ENCODE results near the gene ZXDC.

The ZXDC gene

GRCh38 chr3:126433105-126433430 lies 42.6 kb downstream of the ZXDC start:
- H3K27ac ChIP-seq, result peak overlapping the region; percentile 55
- H3K4me3 ChIP-seq, result no peak overlapping the region
- no peak for TF ChIP-seq EZH2 (IDR thresholded peaks at IDR 0.05)
- no peak for TF ChIP-seq POLR2AphosphoS5 (IDR thresholded peaks at IDR 0.05; ENCODE audit: borderline replicate concordance, low read depth, low read length)
- no peak for TF ChIP-seq FOXP2 (optimal IDR thresholded peaks at IDR 0.05; ENCODE audit: control extremely low read depth, extremely low read length, insufficient read depth)
- H3K9me3 ChIP-seq (ENCODE audit: low read depth, low read length), result no peaks in the 10 kb centered on the region
- peaks cover 25% of the 10 kb centered on the region for H3K36me3 ChIP-seq (ENCODE audit: insufficient read depth, low read length)
- DNase-seq (ENCODE audit: low read depth, low spot score), result no peak
- H3K9ac ChIP-seq (ENCODE audit: insufficient read length), result no peak overlapping the region

DNA sequence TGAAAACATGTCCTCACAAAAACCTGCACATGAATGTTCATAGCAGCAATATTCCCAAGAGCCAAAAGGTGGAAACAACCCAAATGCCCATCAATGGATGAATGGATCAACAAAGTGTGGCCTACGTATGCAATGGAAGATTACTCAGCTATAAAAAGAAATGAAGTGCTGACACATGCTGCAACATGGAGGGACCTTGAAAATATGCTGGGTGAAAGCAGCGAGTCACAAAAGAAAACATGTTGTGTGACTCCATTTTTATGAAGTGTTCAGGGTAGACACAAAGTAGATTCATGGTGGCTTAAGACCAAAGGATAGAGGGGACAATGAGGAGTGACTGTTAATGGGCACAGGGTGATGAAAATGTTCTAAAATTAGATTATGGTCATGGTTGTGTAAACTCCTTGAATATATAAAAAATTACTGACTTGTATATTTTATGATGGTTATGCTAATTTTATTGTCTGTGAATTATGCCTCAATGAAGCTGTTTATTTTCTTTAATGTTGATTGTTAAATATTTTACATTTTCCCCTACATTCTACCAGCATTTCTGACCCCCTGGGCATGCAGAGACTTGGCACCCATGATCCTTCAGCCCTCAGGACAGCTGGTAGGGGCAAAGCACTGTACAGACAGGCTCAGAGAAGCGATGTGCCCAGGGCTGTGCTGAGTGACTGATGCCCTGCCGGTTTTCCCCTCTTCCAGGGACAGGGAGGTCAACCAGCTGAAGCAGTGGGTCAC lies 43.2 kb downstream of the ZXDC start:
- no peaks in the 10 kb centered on the region for H3K9me3 ChIP-seq (ENCODE audit: low read depth, low read length)
- H3K9ac ChIP-seq (ENCODE audit: insufficient read length), result no peak overlapping the region
- no peak for TF ChIP-seq EZH2 (IDR thresholded peaks at IDR 0.05)
- peaks cover 20% of the 10 kb centered on the region for H3K36me3 ChIP-seq (ENCODE audit: insufficient read depth, low read length)
- H3K4me3 ChIP-seq, result no peak overlapping the region
- no peak for DNase-seq (ENCODE audit: low read depth, low spot score)
- peak overlapping the region; percentile 55 for H3K27ac ChIP-seq

DNA sequence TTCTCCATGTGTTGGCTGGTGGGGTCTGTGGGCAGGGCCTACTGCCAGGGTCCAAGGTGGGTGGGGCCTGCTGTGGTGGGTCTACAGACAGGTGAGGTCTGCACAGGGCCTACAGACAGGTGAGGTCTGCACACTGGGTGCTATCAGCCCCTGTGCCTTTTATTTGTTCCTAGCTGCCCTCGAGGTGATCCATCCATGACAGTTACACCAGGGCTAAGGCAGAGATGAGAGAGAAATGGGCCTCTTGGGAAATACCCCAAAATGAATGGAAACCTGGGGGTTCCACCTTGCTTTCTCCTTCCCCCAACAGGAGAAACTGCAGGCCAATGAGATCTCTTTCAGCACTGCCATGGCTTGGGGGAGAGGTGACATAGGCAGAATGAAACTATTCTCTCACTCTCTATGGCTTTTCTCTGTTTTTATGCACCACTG lies 44.6 kb downstream of the ZXDC start:
- Histone ChIP-seq H3K36me3 (ENCODE audit: insufficient read depth, low read length) (peaks cover 7% of the 10 kb centered on the region; the same call in 1 of the 2 replicates), H3K4me3 (no peak overlapping the region), H3K9me3 (ENCODE audit: low read depth, low read length) (peaks cover 1% of the 10 kb centered on the region; the same call in 1 of the 2 replicates), H3K9ac (ENCODE audit: insufficient read length) (no peak overlapping the region), H3K27ac (no peak overlapping the region)
- TF ChIP-seq FOXP2 (optimal IDR thresholded peaks at IDR 0.05; ENCODE audit: control extremely low read depth, extremely low read length, insufficient read depth), result no peak
- no peak for TF ChIP-seq EZH2 (IDR thresholded peaks at IDR 0.05)
- TF ChIP-seq POLR2AphosphoS5 (IDR thresholded peaks at IDR 0.05; ENCODE audit: borderline replicate concordance, low read depth, low read length), result peak; percentile 35; the same call in 1 of the 2 replicates
- DNase-seq (ENCODE audit: low read depth, low spot score), result no peak

DNA sequence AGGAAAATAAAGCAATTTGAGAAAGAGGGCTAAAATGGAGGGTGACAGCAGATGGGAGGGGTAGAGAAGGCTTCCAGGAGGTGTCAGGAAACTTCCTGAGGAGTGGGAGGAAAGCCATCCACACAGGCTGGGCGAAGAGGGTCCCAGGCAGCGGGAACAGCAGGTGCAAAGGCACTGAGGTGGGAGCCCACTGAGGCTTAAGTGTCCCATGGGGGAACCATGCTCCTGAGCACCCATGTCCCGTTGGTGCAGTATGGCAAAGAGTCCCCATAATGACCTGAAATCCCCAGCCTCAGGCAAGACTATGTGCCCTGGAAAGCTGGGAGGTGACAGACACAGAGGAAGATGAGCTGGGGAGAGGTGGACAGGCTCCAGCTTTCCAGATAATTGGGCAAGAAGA lies 50.9 kb downstream of the ZXDC start:
- no peak for DNase-seq (ENCODE audit: low read depth, low spot score)
- H3K27ac ChIP-seq, result no peak overlapping the region
- H3K9ac ChIP-seq (ENCODE audit: insufficient read length), result no peak overlapping the region
- H3K9me3 ChIP-seq (ENCODE audit: low read depth, low read length), result peaks cover 6% of the 10 kb centered on the region; the same call in 1 of the 2 replicates
- no peak overlapping the region for H3K4me3 ChIP-seq
- no peaks in the 10 kb centered on the region for H3K36me3 ChIP-seq (ENCODE audit: insufficient read depth, low read length)
- TF ChIP-seq POLR2AphosphoS5 (IDR thresholded peaks at IDR 0.05; ENCODE audit: borderline replicate concordance, low read depth, low read length) (no peak), FOXP2 (optimal IDR thresholded peaks at IDR 0.05; ENCODE audit: control extremely low read depth, extremely low read length, insufficient read depth) (no peak), EZH2 (IDR thresholded peaks at IDR 0.05) (no peak)

DNA sequence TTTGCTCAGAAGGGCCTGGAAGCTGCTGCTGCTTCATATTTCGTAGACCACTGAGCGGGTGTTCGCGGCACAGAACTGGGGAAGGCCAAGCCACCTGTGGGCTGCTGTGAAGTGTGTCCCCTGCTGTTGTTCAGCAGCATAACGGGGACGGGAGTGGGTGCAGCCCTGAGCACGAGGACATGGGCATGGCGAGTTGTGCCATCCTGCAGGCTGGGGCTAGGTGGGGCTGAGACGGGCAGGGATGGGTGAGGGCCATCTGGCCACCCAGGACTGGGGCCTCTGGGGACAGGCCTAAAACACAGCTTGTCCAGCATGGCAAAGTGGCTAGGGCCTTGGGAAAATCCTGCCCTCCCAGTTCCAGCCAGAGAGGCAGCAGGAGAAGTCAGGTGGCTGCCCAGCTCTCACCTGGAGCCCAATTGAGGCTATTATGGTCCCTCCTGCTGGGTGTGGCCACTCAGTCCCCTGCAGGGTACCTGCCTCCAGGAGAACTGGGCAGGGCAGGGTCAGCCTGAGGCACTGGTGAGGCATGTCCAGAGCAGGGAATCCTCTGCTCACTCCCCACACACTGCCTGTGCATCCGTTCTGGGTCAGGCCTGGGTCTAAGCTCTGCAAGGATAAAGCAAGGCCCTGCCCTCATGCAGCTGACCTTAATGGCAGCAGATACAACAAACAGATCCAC lies 51.5 kb downstream of the ZXDC start:
- Histone ChIP-seq H3K9ac (ENCODE audit: insufficient read length) (no peak overlapping the region), H3K36me3 (ENCODE audit: insufficient read depth, low read length) (no peaks in the 10 kb centered on the region), H3K27ac (no peak overlapping the region), H3K4me3 (no peak overlapping the region), H3K9me3 (ENCODE audit: low read depth, low read length) (peaks cover 6% of the 10 kb centered on the region; the same call in 1 of the 2 replicates)
- DNase-seq (ENCODE audit: low read depth, low spot score), result no peak
- TF ChIP-seq EZH2 (IDR thresholded peaks at IDR 0.05), result no peak
- TF ChIP-seq FOXP2 (optimal IDR thresholded peaks at IDR 0.05; ENCODE audit: control extremely low read depth, extremely low read length, insufficient read depth), result no peak
- TF ChIP-seq POLR2AphosphoS5 (IDR thresholded peaks at IDR 0.05; ENCODE audit: borderline replicate concordance, low read depth, low read length), result no peak

- no peak overlapping the region for H3K27ac ChIP-seq
- H3K9ac ChIP-seq (ENCODE audit: insufficient read length), result no peak overlapping the region
- peaks cover 6% of the 10 kb centered on the region; the same call in 1 of the 2 replicates for H3K9me3 ChIP-seq (ENCODE audit: low read depth, low read length)
- TF ChIP-seq EZH2 (IDR thresholded peaks at IDR 0.05) (no peak), FOXP2 (optimal IDR thresholded peaks at IDR 0.05; ENCODE audit: control extremely low read depth, extremely low read length, insufficient read depth) (no peak), POLR2AphosphoS5 (IDR thresholded peaks at IDR 0.05; ENCODE audit: borderline replicate concordance, low read depth, low read length) (no peak)
- no peak for DNase-seq (ENCODE audit: low read depth, low spot score)
- no peaks in the 10 kb centered on the region for H3K36me3 ChIP-seq (ENCODE audit: insufficient read depth, low read length)
- H3K4me3 ChIP-seq, result no peak overlapping the region
Observed at GRCh38 chr3:126423191-126424038, 52.3 kb downstream of the ZXDC start.

- Histone ChIP-seq H3K4me3 (no peak overlapping the region), H3K27ac (no peak overlapping the region), H3K9ac (ENCODE audit: insufficient read length) (no peak overlapping the region), H3K9me3 (ENCODE audit: low read depth, low read length) (peaks cover 6% of the 10 kb centered on the region; the same call in 1 of the 2 replicates), H3K36me3 (ENCODE audit: insufficient read depth, low read length) (no peaks in the 10 kb centered on the region)
- DNase-seq (ENCODE audit: low read depth, low spot score), result no peak
- TF ChIP-seq FOXP2 (optimal IDR thresholded peaks at IDR 0.05; ENCODE audit: control extremely low read depth, extremely low read length, insufficient read depth) (no peak), POLR2AphosphoS5 (IDR thresholded peaks at IDR 0.05; ENCODE audit: borderline replicate concordance, low read depth, low read length) (no peak), EZH2 (IDR thresholded peaks at IDR 0.05) (no peak)
Observed at GRCh38 chr3:126422571-126423091, 53.1 kb downstream of the ZXDC start.

DNA sequence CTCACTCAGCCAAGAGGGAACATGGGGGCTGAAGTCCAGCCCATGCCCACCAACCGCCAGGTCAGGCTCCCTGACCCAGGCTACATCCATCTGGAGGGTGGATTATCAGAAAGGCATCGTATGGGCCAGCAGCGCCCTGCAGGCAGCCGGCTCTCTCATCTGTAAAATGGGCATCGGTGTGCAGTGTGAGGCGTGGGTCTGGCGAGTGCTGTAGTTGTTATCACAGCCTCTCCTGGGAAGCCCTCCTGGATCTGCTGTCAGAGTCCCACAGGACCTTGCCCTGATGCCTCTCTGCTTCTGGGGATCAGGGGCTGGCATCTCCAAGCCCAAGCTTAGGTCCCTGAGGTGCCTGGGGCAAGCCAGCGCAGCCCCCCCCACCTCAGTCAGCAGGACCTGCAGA lies 53.6 kb downstream of the ZXDC start:
- no peak overlapping the region for H3K4me3 ChIP-seq
- H3K36me3 ChIP-seq (ENCODE audit: insufficient read depth, low read length), result no peaks in the 10 kb centered on the region
- DNase-seq (ENCODE audit: low read depth, low spot score), result no peak
- H3K27ac ChIP-seq, result no peak overlapping the region
- TF ChIP-seq FOXP2 (optimal IDR thresholded peaks at IDR 0.05; ENCODE audit: control extremely low read depth, extremely low read length, insufficient read depth), result no peak
- TF ChIP-seq POLR2AphosphoS5 (IDR thresholded peaks at IDR 0.05; ENCODE audit: borderline replicate concordance, low read depth, low read length), result no peak
- TF ChIP-seq EZH2 (IDR thresholded peaks at IDR 0.05), result no peak
- H3K9ac ChIP-seq (ENCODE audit: insufficient read length), result no peak overlapping the region
- peaks cover 6% of the 10 kb centered on the region; the same call in 1 of the 2 replicates for H3K9me3 ChIP-seq (ENCODE audit: low read depth, low read length)

All from SK-N-MC (cell line).